Astrocyte (in vitro differentiated cells and primary cell): Measurements from ENCODE around the gene BMPR1B. TPM values are rescaled to one million over a fixed set of nuclear protein-coding genes. Genes with fewer than 3 reads are reported as not detected.
A peak's percentile ranks its signal among the peaks of the same experiment; 100 is the strongest.

Experiments
- DNase-seq: peaks from one replicate; pipeline ENCODE4 v3.0.0-alpha.2; 2010; ENCODE audit warnings: low read depth
- FAIRE-seq: peaks from 2 replicates; lab custom pipeline; 2011; peaks lifted over from hg19 to GRCh38; lab: Jason Lieb, UNC
- H2AFZ ChIP-seq: 2 replicates; pipeline ENCODE4 v1.6.0; 2012; ENCODE audit warnings: low read depth, low read length, inconsistent platforms
- H3K27ac ChIP-seq: 2 replicates; pipeline ENCODE4 v1.5.1; 2011; ENCODE audit warnings: low read depth, low read length, inconsistent platforms
- H3K27me3 ChIP-seq: 2 replicates; pipeline ENCODE4 v1.6.0; 2011; ENCODE audit warnings: low read length, inconsistent platforms; ENCODE audit not compliant: insufficient read depth
- H3K36me3 ChIP-seq: 2 replicates; pipeline ENCODE4 v1.5.1; 2011; ENCODE audit warnings: low read length, inconsistent platforms; ENCODE audit not compliant: insufficient read depth
- H3K4me1 ChIP-seq: 2 replicates; pipeline ENCODE4 v1.5.1; 2011; ENCODE audit warnings: low read length, inconsistent platforms; ENCODE audit not compliant: insufficient read depth
- H3K4me2 ChIP-seq: 2 replicates; pipeline ENCODE4 v1.6.0; 2012; ENCODE audit warnings: low read length, inconsistent platforms
- H3K4me3 ChIP-seq: 2 replicates; pipeline ENCODE4 v1.5.1; 2011; ENCODE audit warnings: low read depth, mild to moderate bottlenecking, low read length, inconsistent platforms; ENCODE audit not compliant: insufficient read depth
- H3K79me2 ChIP-seq: 2 replicates; pipeline ENCODE4 v1.6.0; 2012; ENCODE audit warnings: mild to moderate bottlenecking, low read length, inconsistent platforms; ENCODE audit not compliant: insufficient read depth
- H3K9ac ChIP-seq: 2 replicates; pipeline ENCODE4 v1.6.0; 2012; ENCODE audit warnings: mild to moderate bottlenecking, low read length, inconsistent platforms
- H3K9me3 ChIP-seq: 2 replicates; pipeline ENCODE4 v1.5.1; 2012; ENCODE audit warnings: low read depth, mild to moderate bottlenecking, low read length, inconsistent platforms; ENCODE audit not compliant: insufficient read depth
- H4K20me1 ChIP-seq: 2 replicates; pipeline ENCODE4 v1.6.0; 2012; ENCODE audit warnings: low read length, inconsistent platforms; ENCODE audit not compliant: insufficient read depth
- H3K27ac Mint-ChIP-seq: one replicate; pipeline ENCODE4 v1.8.0; 2021; ENCODE audit warnings: mild to moderate bottlenecking, mixed read lengths; ENCODE audit not compliant: unreplicated experiment
- H3K27me3 Mint-ChIP-seq: one replicate; pipeline ENCODE4 v1.8.0; 2021; ENCODE audit warnings: low read depth, mixed read lengths; ENCODE audit not compliant: unreplicated experiment
- H3K36me3 Mint-ChIP-seq: one replicate; pipeline ENCODE4 v1.8.0; 2021; ENCODE audit warnings: low read depth, mixed read lengths; ENCODE audit not compliant: unreplicated experiment
- H3K4me1 Mint-ChIP-seq: one replicate; pipeline ENCODE4 v1.8.0; 2021; ENCODE audit warnings: low read depth, mixed read lengths; ENCODE audit not compliant: unreplicated experiment
- H3K4me3 Mint-ChIP-seq: one replicate; pipeline ENCODE4 v1.8.0; 2021; ENCODE audit warnings: mild to moderate bottlenecking, moderate library complexity, mixed read lengths; ENCODE audit not compliant: unreplicated experiment
- H3K9me3 Mint-ChIP-seq: one replicate; pipeline ENCODE4 v1.8.0; 2021; ENCODE audit warnings: mild to moderate bottlenecking, mixed read lengths; ENCODE audit not compliant: unreplicated experiment
- CTCF ChIP-seq: IDR thresholded peaks from 2 replicates; pipeline ENCODE4 v1.5.1; 2011; ENCODE audit warnings: low read depth, mild to moderate bottlenecking, inconsistent platforms, low read length, moderate library complexity; ENCODE audit not compliant: insufficient read depth
- EZH2 ChIP-seq: IDR thresholded peaks from 2 replicates; pipeline ENCODE4 v1.6.1; 2012; ENCODE audit warnings: mild to moderate bottlenecking, low read length, inconsistent platforms; ENCODE audit not compliant: insufficient read depth
- total RNA-seq: library from RNA; stranded (reverse); gene quantifications from 2 replicates; pipeline ENCODE4 v1.2.1, GENCODE V29; 2021

BMPR1B gene
- total RNA-seq, 1 donor from 2014 or later, result 14.1 TPM

- Histone ChIP-seq H3K4me3 (no peak overlapping the region), H3K27me3 (no peaks in the 10 kb centered on the region), H3K9me3 (no peaks in the 10 kb centered on the region), H3K36me3 (no peaks in the 10 kb centered on the region), H3K4me2 (no peak overlapping the region), H3K27ac (no peak overlapping the region), H3K4me1 (peaks cover 3% of the 10 kb centered on the region), H3K79me2 (no peaks in the 10 kb centered on the region), H4K20me1 (no peaks in the 10 kb centered on the region), H3K9ac (no peak overlapping the region), H2AFZ (no peak overlapping the region)
- no peaks in the 10 kb centered on the region for H3K9me3 Mint-ChIP-seq
- no peak overlapping the region for H3K4me3 Mint-ChIP-seq
- no peaks in the 10 kb centered on the region for H3K27me3 Mint-ChIP-seq
- DNase-seq (peak; percentile 39), FAIRE-seq (peak; percentile 20)
- TF ChIP-seq EZH2 (no peak), CTCF (peak; percentile 57)
- peaks cover 12% of the 10 kb centered on the region for H3K4me1 Mint-ChIP-seq
- H3K36me3 Mint-ChIP-seq, result no peaks in the 10 kb centered on the region
- H3K27ac Mint-ChIP-seq, result no peak overlapping the region
Measured at GRCh38 chr4:95095348-95095974, 337.7 kb downstream of the BMPR1B start.

- Mint-ChIP-seq H3K27me3 (no peaks in the 10 kb centered on the region), H3K4me3 (no peak overlapping the region), H3K36me3 (no peaks in the 10 kb centered on the region), H3K27ac (no peak overlapping the region), H3K9me3 (no peaks in the 10 kb centered on the region), H3K4me1 (no peaks in the 10 kb centered on the region)
- no peak for FAIRE-seq
- H2AFZ ChIP-seq, result no peak overlapping the region
- peaks cover 12% of the 10 kb centered on the region for H3K4me1 ChIP-seq
- H3K9me3 ChIP-seq, result no peaks in the 10 kb centered on the region
- H3K4me2 ChIP-seq, result no peak overlapping the region
- no peak overlapping the region for H3K27ac ChIP-seq
- no peak overlapping the region for H3K4me3 ChIP-seq
- DNase-seq, result no peak
- TF ChIP-seq EZH2 (no peak), CTCF (no peak)
- peaks cover 2% of the 10 kb centered on the region for H3K27me3 ChIP-seq
- no peaks in the 10 kb centered on the region for H3K36me3 ChIP-seq
- H3K9ac ChIP-seq, result no peak overlapping the region
- no peaks in the 10 kb centered on the region for H4K20me1 ChIP-seq
- no peaks in the 10 kb centered on the region for H3K79me2 ChIP-seq
Measured at GRCh38 chr4:95102162-95102790, 344.5 kb downstream of the BMPR1B start.

GRCh38 chr4:95105112-95105511 lies 347.4 kb downstream of the BMPR1B start:
- H3K4me1 Mint-ChIP-seq, result peaks cover 19% of the 10 kb centered on the region
- FAIRE-seq, result no peak
- H3K36me3 ChIP-seq, result no peaks in the 10 kb centered on the region

More at GRCh38 chr4:95105112-95105511, 347.4 kb downstream of the BMPR1B start:
- H2AFZ ChIP-seq, result no peak overlapping the region
- H3K4me3 ChIP-seq, result no peak overlapping the region
- H3K4me3 Mint-ChIP-seq, result no peak overlapping the region
- H3K9ac ChIP-seq, result no peak overlapping the region
- H3K27me3 ChIP-seq, result peaks cover 2% of the 10 kb centered on the region
- no peak for DNase-seq
- TF ChIP-seq EZH2, result no peak
- no peak for TF ChIP-seq CTCF
- H3K27ac ChIP-seq, result no peak overlapping the region
- no peaks in the 10 kb centered on the region for H3K27me3 Mint-ChIP-seq
- peaks cover 24% of the 10 kb centered on the region for H3K4me1 ChIP-seq
- H4K20me1 ChIP-seq, result no peaks in the 10 kb centered on the region
- H3K4me2 ChIP-seq, result no peak overlapping the region
- H3K27ac Mint-ChIP-seq, result no peak overlapping the region
- no peaks in the 10 kb centered on the region for H3K9me3 Mint-ChIP-seq
- no peaks in the 10 kb centered on the region for H3K9me3 ChIP-seq
- no peaks in the 10 kb centered on the region for H3K36me3 Mint-ChIP-seq
- no peaks in the 10 kb centered on the region for H3K79me2 ChIP-seq
